ENCODE data around the gene B3GALT6.

B3GALT6 gene

DNA sequence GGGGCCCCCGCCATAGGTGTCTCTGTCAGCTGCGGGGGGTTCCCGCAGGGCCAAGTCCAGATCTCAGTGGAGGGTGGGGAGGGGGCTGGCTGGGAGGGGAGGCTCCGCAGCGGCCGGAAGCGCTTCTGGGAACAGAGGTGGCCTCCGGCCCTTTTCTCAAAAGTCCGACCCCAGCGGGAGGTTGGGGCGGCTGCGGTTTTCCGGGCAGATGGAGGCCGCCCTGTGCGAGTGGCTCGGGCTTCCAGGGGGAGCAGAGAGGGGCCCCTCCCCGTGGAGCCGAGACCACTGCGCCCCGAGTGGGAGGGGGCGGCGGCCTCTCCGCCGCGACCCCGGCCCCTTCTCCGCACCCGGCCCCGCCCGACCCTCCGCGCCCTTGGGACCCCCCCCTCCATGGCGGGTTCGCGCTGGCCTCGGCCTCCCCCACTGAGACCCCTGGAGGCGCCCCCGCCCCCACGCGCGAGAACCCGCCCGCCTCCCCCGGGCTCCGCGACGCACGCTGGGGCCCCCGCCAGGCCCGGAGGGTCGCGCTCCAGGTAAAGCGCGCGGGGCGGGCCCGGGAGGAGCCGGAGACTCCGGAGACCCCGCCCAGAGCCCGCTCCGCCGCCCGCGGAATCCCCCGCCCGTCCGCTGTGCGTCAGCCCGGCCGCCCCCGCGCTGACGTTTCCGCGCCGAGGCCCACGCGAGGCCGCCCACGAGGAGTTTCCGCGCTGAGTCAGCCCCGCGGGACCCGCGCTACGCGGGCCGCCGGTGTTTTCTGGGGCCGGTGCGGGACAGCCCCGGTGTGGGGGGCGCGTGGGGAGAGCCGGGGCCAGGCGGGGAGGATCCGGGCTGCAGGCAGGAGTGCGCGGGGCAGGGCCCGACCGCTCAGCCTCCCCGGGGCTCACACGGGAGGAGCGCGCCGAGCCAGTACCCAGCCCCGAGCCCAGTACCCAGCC is 30.9 kb upstream of the B3GALT6 start:
- DNase-seq (ENCODE audit: low read depth), result peak; percentile 28

DNA sequence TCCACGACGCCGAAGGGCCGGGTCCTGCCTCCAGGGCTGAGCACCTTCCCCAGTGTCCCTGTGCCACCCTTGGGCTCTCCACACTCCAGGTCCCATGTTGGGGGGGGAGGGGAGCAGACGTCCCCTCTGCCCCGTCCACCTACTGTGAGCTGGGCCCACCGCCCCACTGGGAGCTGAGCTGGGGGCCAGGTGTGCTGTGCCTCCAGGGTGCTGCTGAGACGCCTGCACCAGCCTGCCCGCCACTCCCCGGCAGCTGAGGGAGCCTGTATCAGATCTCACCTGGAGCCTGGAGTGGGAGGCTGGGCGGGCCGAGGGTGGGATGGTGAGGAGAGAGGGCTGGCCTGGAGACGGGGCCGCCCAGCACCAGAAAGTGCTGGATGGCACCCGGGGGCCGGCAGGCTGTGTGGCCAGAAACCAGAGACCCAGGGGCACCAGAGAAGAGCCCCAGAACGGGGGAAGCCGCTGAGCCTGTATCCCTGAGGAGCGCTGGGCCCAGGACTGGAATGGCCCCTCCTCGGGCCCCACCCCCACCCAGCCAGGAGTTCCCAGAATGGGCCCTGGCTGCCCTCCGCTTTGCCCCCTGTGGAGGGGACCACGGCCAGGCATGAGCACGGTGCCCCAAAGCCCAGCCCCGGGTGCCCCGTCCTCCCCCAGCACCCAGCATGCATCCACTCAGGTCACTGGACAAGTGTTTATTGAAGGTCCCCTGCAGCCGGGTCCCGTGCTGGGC is 29.0 kb upstream of the B3GALT6 start:
- no peak for DNase-seq (ENCODE audit: low read depth)

DNA sequence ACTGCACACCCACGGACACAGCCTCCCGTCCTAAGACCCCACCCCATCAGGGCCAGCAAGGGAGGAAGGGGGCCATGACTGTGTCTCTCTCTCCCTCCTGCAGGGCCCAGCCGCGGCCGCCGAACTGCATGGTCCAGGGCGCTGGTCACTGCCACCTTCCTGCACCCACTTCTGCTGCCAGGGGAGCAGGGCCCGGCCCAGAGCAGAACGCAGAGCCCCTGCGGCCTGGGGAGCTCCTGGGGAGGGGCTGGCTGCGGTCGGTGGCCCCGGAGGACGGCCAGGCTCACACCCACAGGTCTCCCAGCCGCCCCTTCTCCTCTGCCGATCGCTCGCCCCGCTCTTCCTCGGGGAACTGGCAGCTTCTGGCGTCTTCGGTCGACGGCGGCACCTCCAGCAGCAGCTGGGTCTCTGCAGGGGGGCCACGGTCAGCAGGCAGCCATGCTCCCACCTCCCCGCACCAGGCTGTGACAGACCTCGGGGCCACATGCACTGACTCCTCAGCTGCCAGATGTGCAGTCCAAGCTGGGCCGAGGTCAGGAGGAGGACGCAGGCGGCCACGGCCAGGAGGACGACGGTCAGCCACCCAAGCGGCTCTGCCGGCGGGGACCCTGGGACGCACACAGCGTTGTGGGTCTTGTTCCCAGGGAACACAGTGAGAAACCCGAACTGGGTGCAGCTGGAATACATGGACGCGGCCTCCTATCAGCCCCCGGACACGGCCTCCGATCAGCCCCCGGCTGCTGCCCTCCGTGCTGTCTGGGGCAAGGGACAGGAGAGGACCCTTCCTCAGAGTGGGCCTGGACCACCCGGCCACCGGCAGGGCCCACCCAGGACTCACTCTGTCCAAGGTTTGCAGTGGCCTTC is 28.2 kb upstream of the B3GALT6 start:
- DNase-seq (ENCODE audit: low read depth), result no peak

DNA sequence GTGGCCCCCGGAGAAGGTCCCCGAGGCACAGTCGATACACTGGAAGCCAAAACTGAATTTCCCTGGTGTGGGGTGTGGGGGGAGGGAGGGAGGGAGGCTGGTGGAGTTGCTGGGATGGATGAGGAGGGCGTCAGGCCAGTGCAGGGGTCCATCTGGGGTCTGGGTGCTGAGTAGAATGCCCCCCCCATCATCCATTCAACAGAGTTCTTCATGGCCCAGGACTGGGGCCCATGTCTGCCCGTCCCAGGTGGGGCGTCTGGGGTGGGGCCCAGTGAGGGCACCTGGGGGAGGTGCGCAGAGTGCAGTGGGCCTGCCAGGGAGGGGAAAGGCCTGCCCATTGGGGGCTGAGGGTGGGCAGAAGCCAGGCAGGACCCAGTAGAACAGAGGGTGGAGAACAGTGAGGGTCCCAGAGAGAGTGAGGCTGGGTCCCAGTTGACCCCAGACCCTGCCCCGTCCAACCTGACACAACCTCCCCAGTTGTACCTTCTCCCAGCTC is 27.6 kb upstream of the B3GALT6 start:
- DNase-seq (ENCODE audit: low read depth), result no peak

DNA sequence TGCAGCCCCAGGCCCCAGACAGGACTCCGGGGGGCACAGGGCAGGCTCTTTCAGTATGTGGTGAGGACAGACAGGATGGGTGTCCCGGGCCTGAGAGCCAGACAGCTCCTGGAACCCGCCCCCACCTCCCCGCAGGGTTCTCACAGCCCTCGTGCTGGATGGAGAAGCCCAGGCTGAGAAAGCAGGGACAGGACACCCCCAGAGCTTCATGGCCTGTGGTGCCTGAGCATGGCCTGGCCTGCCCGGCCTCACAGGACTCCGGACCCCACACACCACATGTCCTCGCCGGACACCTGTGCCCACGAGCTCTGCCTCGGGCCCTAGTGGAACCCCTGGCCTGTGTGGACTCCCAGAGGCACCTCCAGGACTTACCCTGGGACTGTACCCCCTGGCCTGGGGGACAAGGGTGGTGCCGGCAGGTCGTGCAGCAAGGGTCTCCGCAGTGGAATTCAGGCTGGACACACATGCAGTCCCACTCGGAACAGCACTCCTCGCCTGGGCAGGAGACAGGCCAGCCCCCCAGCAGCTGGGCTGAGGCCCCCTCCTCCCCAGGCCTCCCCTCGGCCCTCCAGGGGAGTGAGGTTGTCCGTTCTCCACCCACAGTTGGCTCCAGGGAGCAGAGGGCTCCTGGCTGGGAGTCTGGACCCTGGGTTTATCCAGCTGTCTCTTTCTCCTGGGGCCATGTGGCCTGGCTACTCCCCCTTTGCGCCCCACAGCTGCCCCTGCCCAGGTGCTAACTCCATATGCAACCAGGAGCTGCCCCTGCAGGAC is 26.9 kb upstream of the B3GALT6 start:
- DNase-seq (ENCODE audit: low read depth), result no peak

DNA sequence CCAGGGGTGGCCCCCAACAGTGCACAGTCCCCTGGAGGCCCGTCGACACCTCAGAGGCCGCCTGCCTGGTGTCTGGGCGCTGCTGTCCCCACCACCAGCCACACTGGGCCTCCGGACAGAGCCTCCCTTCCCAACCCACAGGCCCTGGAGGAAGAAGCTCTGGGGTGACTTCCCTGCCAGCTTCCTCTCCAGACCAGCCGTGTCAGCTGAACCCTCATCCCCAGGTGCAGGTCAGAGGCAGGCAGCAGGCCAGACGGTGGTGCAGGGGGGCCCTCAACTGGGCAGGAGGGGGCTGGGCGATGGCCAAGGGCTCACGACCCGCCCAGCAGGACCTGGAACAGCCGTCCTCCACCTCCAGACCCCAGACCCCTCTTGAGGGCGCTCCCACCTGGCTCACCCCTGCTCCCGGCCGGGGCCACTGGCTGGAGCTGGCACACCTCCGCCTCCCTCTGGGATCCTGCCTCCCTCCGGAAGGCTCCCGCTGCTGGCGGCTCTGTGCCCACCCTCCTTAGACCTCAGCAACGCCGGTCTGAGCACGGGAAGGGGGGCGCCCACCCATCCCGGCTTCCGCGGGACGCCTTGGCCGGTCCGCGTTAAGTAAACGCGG is 26.2 kb upstream of the B3GALT6 start:
- DNase-seq (ENCODE audit: low read depth), result no peak

DNA sequence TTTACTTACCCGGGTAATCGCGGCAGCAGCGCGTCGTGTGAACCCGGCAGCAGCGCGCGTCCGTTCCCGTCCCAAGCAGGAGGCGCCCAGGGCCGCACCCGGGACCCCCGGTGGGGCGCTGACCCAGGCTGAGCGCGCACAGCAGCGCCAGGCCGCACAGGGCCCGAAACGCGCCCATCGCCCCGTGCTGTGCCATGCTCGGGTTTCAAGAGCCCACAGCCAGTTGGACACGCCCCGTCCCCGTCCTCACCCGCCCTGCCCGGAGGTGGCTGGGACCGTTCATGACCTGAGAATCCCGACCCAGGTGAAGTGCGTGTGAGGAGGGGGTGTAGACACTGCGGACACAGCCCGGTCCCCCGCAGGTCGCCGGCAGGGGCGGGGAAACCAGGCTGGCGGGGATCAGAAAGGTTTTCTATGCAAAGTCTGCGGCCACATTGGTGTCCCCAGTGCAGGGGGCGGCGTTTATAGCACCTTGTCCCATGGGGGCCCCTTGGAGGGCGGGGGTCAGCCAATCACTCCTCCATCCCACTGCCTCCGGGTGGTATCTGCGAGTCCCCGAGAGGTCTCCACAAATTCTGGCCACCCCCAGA is 25.6 kb upstream of the B3GALT6 start, which contains the start of gene TNFRSF18:
Gene TNFRSF18, minus strand, starts transcription at position 217 of the 590 bp plus-strand sequence. Its CDS starts 21 bp downstream, at position 196.
- no peak for DNase-seq (ENCODE audit: low read depth)

DNA sequence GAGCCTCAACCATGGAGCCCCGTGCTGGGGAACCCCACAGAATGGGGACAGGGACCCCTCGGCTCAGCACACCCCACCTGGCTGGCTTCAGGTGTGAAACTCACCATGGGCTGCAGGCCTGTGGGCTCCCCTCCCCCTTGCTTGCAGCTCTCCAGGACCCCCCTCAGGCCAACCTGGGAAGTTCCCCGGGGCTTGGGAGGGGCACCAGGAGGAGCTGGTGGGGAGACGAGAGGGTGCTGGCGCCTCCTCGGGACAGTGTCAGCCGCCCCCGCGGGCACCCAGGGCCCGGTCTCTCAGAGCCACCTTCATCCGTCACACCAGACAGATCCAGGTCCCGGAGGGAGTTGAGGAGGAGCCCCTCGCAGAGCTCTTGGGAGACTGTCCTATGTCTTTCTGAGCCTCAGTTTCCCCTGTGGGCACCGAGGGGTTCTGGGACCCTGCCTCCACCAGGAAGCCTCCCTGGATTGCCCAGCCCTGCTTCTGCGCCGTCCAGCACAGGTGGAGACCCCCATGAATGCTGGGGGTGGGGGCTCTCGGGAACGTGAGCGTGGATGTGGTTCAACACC is 25.0 kb upstream of the B3GALT6 start:
- DNase-seq (ENCODE audit: low read depth), result no peak

DNA sequence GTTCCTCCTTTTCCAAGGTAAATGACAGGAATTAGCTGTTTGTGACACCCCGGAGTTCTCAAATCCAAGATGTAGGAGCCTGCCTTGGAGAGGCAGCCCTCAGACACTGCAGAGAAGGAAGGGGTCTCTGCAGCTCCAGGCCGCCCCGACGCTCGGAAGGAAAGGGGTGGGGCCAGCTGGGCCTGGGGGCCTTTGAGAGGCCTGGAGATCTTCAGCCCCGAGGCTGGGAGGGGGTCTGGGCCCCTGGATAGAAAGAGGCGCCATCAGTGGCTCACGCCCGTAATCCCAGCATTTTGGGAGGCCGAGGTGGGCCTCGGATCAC is 24.5 kb upstream of the B3GALT6 start:
- DNase-seq (ENCODE audit: low read depth), result no peak

DNA sequence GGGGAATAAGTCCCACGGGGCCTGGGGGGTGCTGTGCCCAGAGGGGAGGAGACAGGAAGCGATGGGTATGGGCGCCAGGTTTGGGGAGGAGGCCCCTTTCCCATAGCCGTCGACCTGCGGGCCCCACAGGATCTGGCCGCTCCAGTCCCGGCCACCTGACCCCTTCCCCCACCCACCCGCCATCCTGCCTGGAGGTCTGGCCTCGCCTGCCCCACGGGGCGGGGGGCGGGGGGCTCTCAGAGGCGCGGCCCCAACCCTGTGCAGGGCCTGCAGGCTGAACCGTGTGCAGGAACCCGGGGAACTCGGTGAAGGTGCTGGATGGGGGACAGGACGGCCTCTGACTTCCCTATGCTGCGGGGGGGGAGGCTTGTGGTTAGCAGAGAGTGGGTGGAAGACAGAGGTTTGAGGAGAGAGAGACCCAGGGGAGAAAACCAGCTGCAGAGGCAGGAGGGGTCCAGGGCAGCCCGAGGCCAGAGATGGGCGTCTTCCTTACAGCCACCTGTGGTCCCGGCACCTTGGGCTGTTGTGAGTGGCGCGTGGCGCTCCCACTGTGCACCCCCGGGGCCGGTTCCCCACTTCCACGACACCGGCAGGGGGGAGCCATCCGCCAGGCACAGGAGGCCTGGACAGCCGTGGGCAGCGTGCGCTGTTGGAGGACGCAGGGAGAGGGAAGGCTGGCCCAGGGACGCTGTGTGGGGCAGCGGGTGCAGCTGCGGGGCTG is 23.2 kb upstream of the B3GALT6 start:
- DNase-seq (ENCODE audit: low read depth), result no peak

DNA sequence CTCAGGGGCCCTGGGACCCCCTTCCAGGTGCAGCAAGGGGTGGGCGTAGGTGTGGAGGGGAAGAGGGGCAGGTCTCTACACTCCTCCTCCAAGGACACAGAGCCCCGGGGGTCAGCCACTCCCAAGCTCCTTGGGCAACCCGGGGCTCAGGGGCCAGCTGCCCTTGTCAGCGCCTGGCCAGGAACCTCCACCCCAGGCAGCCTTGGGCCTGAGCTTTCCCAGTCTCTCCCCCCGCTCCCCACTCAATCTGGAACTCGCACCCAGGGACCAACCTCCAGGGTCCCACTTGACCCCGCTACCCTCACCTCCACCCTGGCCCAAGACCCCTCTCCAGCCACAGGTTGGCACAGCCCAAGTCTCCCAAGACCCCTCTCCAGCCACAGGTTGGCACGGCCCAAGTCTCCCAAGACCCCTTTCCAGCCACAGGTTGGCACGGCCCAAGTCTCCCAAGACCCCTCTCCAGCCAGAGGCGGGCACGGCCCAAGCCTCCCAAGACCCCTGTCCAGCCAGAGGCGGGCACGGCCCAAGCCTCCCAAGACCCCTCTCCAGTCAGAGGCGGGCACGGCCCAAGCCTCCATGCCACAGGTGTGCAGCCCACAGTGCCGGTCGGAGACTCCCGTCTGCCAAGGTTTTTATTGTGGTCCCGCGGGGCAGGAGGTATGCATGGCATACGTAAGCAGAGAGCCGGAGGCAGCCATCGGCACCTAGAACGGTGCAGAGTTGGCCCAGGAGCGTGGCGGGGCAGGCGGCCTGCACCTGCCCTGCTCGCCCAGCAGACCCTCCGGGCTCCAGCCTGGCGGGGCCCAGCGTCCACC is 21.1 kb upstream of the B3GALT6 start:
- no peak for DNase-seq (ENCODE audit: low read depth)

DNA sequence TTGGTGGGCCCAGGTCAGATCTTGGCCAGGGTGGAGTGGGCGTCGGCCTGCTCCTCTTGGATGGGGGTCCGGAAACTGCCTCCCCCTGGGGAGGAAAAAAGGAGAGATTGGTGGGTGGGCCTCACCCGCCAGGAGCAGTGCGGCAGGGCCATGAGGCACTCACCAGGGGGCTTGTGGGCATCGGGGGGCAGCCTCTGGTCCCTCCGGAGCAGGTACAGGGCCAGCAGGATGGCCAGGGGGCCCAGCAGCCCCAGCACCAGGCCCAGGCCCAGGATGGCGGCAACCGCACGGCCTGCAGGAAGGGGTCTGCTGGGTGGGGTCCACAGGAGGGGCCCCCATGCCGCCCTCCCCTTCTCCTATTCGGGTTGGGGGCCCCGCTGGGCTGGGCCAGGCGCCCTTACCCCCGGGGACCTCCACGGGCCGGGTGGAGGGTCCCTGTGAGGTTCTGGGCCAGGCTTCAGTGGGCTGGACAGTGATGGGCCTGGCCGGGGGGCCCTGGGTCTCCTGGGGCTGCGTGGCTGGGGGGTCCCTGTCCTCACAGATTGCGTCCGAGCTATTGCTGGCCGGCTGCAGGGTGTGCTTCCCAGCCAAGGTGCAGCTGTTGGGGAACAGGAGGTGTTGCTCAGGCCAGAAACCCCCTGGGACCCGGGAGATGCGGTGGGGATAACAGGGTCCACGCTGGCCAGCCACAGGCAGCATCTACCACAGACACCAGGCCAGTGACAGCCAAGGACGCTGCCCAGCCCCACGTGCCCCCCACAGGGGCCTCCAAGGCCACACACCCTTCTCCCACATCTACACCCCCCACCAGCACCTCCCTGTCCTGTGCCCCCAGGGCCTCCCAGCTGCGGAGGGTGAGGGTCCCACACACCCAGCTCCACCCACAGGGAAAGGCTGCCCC is 20.2 kb upstream of the B3GALT6 start:
- no peak for DNase-seq (ENCODE audit: low read depth)

DNA sequence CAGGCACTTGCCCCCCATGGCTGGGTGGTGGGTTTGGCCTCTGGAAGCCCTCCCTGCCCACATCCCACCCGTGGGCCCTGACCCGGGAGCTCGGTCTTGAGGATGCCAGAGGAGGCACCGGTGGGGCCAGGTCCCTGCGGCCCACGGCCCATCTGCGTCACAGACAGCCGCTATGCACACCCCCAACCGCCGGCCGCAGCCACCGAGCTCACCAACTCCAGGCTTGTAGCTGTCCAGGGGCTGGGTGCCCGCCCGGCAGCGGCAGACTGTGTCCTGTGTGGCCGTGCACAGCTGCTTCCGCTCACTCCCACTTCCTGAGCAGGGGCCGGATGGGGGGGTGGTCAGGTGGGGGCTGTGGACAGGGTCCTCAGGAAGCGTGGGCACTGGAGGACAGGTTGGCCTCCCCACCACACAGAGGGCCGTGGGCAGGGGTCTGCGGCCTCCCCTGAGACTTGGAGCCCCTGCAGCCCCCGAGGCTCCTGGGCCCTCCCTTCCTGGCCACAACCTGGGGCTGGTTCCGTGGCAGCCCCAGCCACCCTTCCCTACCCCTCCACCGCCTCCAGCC is 19.2 kb upstream of the B3GALT6 start:
- no peak for DNase-seq (ENCODE audit: low read depth)

DNA sequence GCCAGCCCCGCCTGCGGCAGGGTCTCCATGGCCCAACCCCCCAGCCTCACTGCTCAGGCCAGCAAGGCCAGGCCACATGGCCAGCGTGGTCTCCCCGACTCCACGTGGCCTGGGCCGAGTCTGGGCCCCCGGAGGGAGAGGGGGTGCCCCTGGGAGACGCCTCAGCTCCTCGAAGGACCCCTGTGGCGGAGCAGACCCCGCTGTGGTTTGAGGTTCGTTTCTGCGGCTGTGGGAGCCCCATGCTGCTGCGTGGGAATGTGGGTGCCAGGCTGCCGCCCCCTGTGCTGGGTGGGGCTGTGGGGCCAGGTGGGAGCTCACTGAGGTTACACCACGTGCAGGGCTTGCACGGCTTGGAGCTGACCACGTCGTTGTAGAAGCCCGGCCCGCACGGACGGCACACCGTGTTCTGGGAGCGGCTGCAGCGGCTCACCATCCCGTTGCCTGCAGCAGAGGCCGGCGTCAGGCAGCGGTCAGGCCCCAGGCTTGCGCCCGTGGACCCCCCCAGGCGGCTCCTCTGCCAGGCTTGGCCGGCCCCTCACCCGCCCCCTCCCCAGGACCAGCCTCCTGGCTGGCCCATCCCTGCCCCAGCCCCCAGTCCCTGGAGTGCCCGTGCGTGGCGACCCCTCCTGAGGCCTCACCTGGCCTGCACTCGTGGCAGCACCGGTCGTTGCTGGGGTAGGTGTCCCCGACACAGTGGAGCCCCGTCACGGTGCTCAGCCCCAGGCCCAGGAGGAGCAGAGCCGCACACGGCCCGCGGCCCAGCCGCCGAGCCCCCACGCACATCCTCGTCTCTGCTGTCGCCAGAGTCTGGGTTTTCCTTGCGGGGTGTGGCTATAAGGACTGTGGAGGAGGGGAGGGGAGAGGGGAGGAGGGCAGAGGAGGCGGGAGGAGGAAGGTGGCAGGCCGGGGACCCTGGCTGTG is 18.4 kb upstream of the B3GALT6 start, which contains the start of gene TNFRSF4:
Gene TNFRSF4, minus strand, starts transcription at position 809 of the 921 bp plus-strand sequence. Its CDS starts 26 bp downstream, at position 783.
- DNase-seq (ENCODE audit: low read depth), result no peak

DNA sequence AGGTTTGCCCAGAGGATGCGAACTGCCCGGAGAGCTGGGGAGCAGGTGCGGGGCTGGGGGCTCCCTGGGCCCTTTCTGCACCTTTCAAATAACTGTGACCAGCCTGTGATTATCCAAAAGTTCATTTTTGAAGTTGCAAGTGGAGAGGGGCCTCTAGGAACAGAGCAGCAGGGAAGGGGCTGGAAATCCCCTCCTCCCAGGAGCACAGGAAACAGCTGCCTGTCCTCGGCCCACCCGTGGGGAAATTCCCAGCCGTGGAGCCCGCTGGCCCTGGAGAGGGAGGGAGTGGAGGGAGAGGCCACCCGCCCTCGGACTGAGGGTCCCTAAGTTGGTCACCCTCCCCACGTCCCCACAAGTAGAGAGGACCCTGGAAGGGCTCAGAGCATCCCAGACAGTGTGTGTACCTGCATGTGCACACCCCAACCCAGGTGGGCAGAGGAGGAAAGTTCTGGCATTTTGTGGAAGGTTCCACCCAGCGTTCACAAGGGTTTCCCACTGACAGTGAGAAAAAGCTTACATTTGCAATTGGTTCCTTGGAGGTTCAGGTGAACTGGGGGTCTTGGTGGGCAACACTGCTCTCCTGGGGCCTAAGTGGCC is 16.9 kb upstream of the B3GALT6 start:
- DNase-seq (ENCODE audit: low read depth), result no peak

Measured in stromal cell of bone marrow (primary cell).